Keratinocyte (primary cell): ENCODE data around the gene PCDH15. TPM values are rescaled to one million over a fixed set of nuclear protein-coding genes. Genes with fewer than 3 reads are reported as not detected.

Source experiments
- DNase-seq: peaks from one replicate; pipeline ENCODE4 v3.0.0-alpha.2; 2011; ENCODE audit warnings: low read depth, missing footprints, low spot score
- FAIRE-seq: peaks from 2 replicates; lab custom pipeline; 2011; peaks lifted over from hg19 to GRCh38; lab: Jason Lieb, UNC
- H2AFZ ChIP-seq: 2 replicates; pipeline ENCODE4 v1.6.0; 2012; ENCODE audit warnings: low read length, control low read depth, inconsistent platforms; ENCODE audit not compliant: control insufficient read depth
- H3K27ac ChIP-seq: 2 replicates; pipeline ENCODE4 v1.5.1; 2011; ENCODE audit warnings: low read length; ENCODE audit not compliant: control insufficient read depth, insufficient read depth
- H3K27me3 ChIP-seq: 3 replicates; pipeline ENCODE4 v1.6.0; 2011; ENCODE audit warnings: low read length; ENCODE audit not compliant: control insufficient read depth, insufficient read depth; ENCODE audit errors: extremely low read depth
- H3K36me3 ChIP-seq, 2 experiments: 2 replicates in 1 of 2; 3 replicates in 1 of 2; pipeline ENCODE4 v1.5.1; 2011; ENCODE audit warnings: low read length in 2 of 2, mild to moderate bottlenecking in 1 of 2; ENCODE audit not compliant: control insufficient read depth in 2 of 2, insufficient read depth in 2 of 2; ENCODE audit errors: extremely low read depth in 1 of 2
- H3K4me1 ChIP-seq: 3 replicates; pipeline ENCODE4 v1.5.1; 2011; ENCODE audit warnings: low read length; ENCODE audit not compliant: control insufficient read depth, insufficient read depth; ENCODE audit errors: extremely low read depth
- H3K4me2 ChIP-seq: 3 replicates; pipeline ENCODE4 v1.6.0; 2011; ENCODE audit warnings: low read depth, low read length; ENCODE audit not compliant: control insufficient read depth, insufficient read depth; ENCODE audit errors: extremely low read depth
- H3K4me3 ChIP-seq, 3 experiments: fragments of 200-600 bp in 1 of 3; sonication (generic) in 1 of 3; 2 replicates in 2 of 3; 3 replicates in 1 of 3; pipeline ENCODE4 v1.5.1; 2011 to 2016; ENCODE audit warnings: low read length in 3 of 3, mild to moderate bottlenecking in 3 of 3, control low read depth in 2 of 3, inconsistent platforms in 1 of 3, low read depth in 1 of 3, mixed read lengths in 1 of 3, mixed run types in 1 of 3, moderate library complexity in 1 of 3; ENCODE audit not compliant: control insufficient read depth in 2 of 3, insufficient read depth in 2 of 3; ENCODE audit errors: extremely low read depth in 1 of 3
- H3K79me2 ChIP-seq: 2 replicates; pipeline ENCODE4 v1.6.0; 2012; ENCODE audit warnings: low read length; ENCODE audit not compliant: control insufficient read depth, insufficient read depth
- H3K9ac ChIP-seq: 3 replicates; pipeline ENCODE4 v1.6.0; 2011; ENCODE audit warnings: low read length; ENCODE audit not compliant: control insufficient read depth, insufficient read depth; ENCODE audit errors: extremely low read depth
- H3K9me1 ChIP-seq: 3 replicates; pipeline ENCODE4 v1.6.0; 2011; ENCODE audit warnings: low read length; ENCODE audit not compliant: control insufficient read depth, insufficient read depth; ENCODE audit errors: extremely low read depth
- H3K9me3 ChIP-seq: 2 replicates; pipeline ENCODE4 v1.5.1; 2012; ENCODE audit warnings: low read depth, low read length; ENCODE audit not compliant: control insufficient read depth
- H4K20me1 ChIP-seq: 3 replicates; pipeline ENCODE4 v1.6.0; 2011; ENCODE audit warnings: low read length; ENCODE audit not compliant: control insufficient read depth, insufficient read depth; ENCODE audit errors: extremely low read depth
- CTCF ChIP-seq, 3 experiments: IDR thresholded peaks in 1 of 3; conservative IDR thresholded peaks in 1 of 3; optimal IDR thresholded peaks in 1 of 3; 2 replicates in 2 of 3; 3 replicates in 1 of 3; pipeline versions ENCODE3 to v1.5.1; 2011; ENCODE audit warnings: low read length in 3 of 3, mild to moderate bottlenecking in 3 of 3, moderate library complexity in 2 of 3, control low read depth in 1 of 3, inconsistent platforms in 1 of 3; ENCODE audit not compliant: insufficient read depth in 2 of 3; ENCODE audit errors: extremely low read depth in 1 of 3
- EZH2 ChIP-seq: IDR thresholded peaks from one replicate; pipeline ENCODE4 v1.6.1; 2012; ENCODE audit warnings: inconsistent platforms, mild to moderate bottlenecking, low read length, moderate library complexity
- dilution Hi-C: fragments of 300-500 bp; cut with MboI; formaldehyde crosslinking; loops from one replicate; pipeline ENCODE4 v1.7.0; 2020; ENCODE audit warnings: low sequenced_read_pairs; ENCODE audit not compliant: extremely low pct_ligation_motif_present
- polyA plus RNA-seq, 5 experiments: library from polyadenylated mRNA; depleted of rRNA in 3 of 5; stranded (reverse) in 3 of 5; stranded (forward) in 1 of 5; unstranded in 1 of 5; fragments of >200 nt; gene quantifications; 1 replicate in 1 of 5; 2 replicates in 3 of 5; 3 replicates in 1 of 5; pipeline versions ENCODE4 v1.2.1 to v1.2.3, GENCODE V29; 2011 to 2012; ENCODE audit warnings: missing spikeins in 2 of 5, low read depth in 1 of 5, low replicate concordance in 1 of 5

The PCDH15 gene
- polyA plus RNA-seq, 1 donor (not counting 4 experiments of a cell fraction or from before 2014, with no cell fraction given): not detected

DNA sequence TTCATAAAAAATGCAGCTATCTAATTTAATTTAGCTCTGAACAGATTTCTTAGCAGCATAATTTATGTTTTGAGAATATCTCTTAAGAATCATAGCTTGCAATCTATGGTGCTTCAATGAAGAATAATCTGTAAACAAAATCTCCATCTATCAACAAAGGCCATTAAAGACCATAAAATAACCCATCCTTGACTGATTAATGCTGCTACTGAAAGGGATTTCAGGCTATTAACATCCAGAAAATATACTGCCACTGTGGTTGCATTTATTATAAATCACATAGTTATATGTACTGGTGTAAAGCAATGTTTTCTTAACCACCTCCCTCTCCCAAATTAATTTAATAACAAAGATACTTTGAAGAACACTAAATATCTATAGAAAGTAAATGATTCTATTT, 191.6 kb downstream of the PCDH15 start:
- no peaks in the 10 kb centered on the region for H4K20me1 ChIP-seq
- no peak overlapping the region for H3K4me2 ChIP-seq
- no peak for FAIRE-seq
- no peaks in the 10 kb centered on the region for H3K9me1 ChIP-seq
- H3K9me3 ChIP-seq: no peaks in the 10 kb centered on the region
- no peak for TF ChIP-seq CTCF (optimal IDR thresholded peaks at IDR 0.05 in 1 of 3, IDR thresholded peaks at IDR 0.05 in 1 of 3, conservative IDR thresholded peaks at IDR 0.05 in 1 of 3; ENCODE audit: extremely low read depth in 1 of 3, insufficient read depth in 2 of 3, low read length in 3 of 3)
- no peak for TF ChIP-seq EZH2
- H3K9ac ChIP-seq: no peak overlapping the region
- H2AFZ ChIP-seq: no peak overlapping the region
- no peaks in the 10 kb centered on the region for H3K4me1 ChIP-seq
- dilution Hi-C loops: no loop called here
- no peak overlapping the region for H3K4me3 ChIP-seq
- H3K79me2 ChIP-seq: no peaks in the 10 kb centered on the region
- H3K27ac ChIP-seq: no peak overlapping the region
- H3K27me3 ChIP-seq: no peaks in the 10 kb centered on the region
- H3K36me3 ChIP-seq: no peaks in the 10 kb centered on the region
- no peak for DNase-seq

- FAIRE-seq (no peak), DNase-seq (no peak)
- Histone ChIP-seq H3K27ac (no peak overlapping the region), H3K9ac (no peak overlapping the region), H3K36me3 (no peaks in the 10 kb centered on the region), H3K27me3 (no peaks in the 10 kb centered on the region), H3K4me1 (no peaks in the 10 kb centered on the region), H3K9me1 (no peaks in the 10 kb centered on the region), H3K79me2 (no peaks in the 10 kb centered on the region), H3K4me3 (no peak overlapping the region), H3K9me3 (no peaks in the 10 kb centered on the region), H4K20me1 (no peaks in the 10 kb centered on the region), H2AFZ (no peak overlapping the region), H3K4me2 (no peak overlapping the region)
- dilution Hi-C loops: no loop called here
- no peak for TF ChIP-seq CTCF (optimal IDR thresholded peaks at IDR 0.05 in 1 of 3, IDR thresholded peaks at IDR 0.05 in 1 of 3, conservative IDR thresholded peaks at IDR 0.05 in 1 of 3; ENCODE audit: extremely low read depth in 1 of 3, insufficient read depth in 2 of 3, low read length in 3 of 3)
- no peak for TF ChIP-seq EZH2
These were observed 193.0 kb downstream of the PCDH15 start for GRCh38 chr10:54607983-54608382.
